ENCODE measurements around the gene ZSWIM5.

Gene ZSWIM5

GRCh38 chr1:45035631-45036301 is 170.6 kb downstream of the ZSWIM5 start:
- TF ChIP-seq, protein P1, sequence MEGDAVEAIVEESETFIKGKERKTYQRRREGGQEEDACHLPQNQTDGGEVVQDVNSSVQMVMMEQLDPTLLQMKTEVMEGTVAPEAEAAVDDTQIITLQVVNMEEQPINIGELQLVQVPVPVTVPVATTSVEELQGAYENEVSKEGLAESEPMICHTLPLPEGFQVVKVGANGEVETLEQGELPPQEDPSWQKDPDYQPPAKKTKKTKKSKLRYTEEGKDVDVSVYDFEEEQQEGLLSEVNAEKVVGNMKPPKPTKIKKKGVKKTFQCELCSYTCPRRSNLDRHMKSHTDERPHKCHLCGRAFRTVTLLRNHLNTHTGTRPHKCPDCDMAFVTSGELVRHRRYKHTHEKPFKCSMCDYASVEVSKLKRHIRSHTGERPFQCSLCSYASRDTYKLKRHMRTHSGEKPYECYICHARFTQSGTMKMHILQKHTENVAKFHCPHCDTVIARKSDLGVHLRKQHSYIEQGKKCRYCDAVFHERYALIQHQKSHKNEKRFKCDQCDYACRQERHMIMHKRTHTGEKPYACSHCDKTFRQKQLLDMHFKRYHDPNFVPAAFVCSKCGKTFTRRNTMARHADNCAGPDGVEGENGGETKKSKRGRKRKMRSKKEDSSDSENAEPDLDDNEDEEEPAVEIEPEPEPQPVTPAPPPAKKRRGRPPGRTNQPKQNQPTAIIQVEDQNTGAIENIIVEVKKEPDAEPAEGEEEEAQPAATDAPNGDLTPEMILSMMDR (IDR thresholded peaks at IDR 0.05; ENCODE audit: low read depth, low read length, missing control alignments) = no peak
- H3K4me3 ChIP-seq (ENCODE audit: low read depth, low read length) = no peak overlapping the region
- no peak for DNase-seq (ENCODE audit: low read depth)

- TF ChIP-seq, protein P1 (IDR thresholded peaks at IDR 0.05; ENCODE audit: low read depth, low read length, missing control alignments) = no peak
- H3K4me3 ChIP-seq (ENCODE audit: low read depth, low read length) = no peak overlapping the region
- DNase-seq (ENCODE audit: low read depth) = no peak
These were observed 173.0 kb downstream of the ZSWIM5 start for GRCh38 chr1:45033356-45033755.

- TF ChIP-seq, protein P1 (IDR thresholded peaks at IDR 0.05; ENCODE audit: low read depth, low read length, missing control alignments) = no peak
- no peak for DNase-seq (ENCODE audit: low read depth)
- no peak overlapping the region for H3K4me3 ChIP-seq (ENCODE audit: low read depth, low read length)
These were observed 173.6 kb downstream of the ZSWIM5 start for GRCh38 chr1:45032837-45033236.

DNA sequence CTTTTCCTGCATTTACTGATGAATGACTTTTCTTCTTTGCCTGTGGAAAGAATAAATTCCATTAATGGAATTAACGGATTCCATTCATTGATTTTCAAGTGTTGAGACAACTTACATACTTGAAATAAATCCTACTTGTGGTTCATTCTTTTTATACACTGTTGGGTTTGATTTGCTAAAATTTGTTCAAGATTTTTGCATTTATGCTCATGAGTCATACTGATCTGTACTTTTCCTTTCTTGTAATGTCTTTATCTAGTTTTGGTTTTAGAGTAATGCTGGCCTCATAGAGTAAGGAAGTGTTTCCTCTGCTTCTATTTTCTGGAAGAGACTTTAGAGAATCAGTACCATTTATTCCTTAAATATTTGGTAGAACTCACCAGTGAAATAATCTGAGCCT is 180.0 kb downstream of the ZSWIM5 start:
- H3K4me3 ChIP-seq (ENCODE audit: low read depth, low read length) = no peak overlapping the region
- TF ChIP-seq, protein P1 (IDR thresholded peaks at IDR 0.05; ENCODE audit: low read depth, low read length, missing control alignments) = no peak
- no peak for DNase-seq (ENCODE audit: low read depth)

GRCh38 chr1:45023663-45024062 is 182.7 kb downstream of the ZSWIM5 start:
- no peak overlapping the region for H3K4me3 ChIP-seq (ENCODE audit: low read depth, low read length)
- TF ChIP-seq, protein P1 (IDR thresholded peaks at IDR 0.05; ENCODE audit: low read depth, low read length, missing control alignments) = no peak
- no peak for DNase-seq (ENCODE audit: low read depth)

GRCh38 chr1:45018599-45019230 is 187.7 kb downstream of the ZSWIM5 start:
- no peak for DNase-seq (ENCODE audit: low read depth)
- H3K4me3 ChIP-seq (ENCODE audit: low read depth, low read length) = no peak overlapping the region
- TF ChIP-seq, protein P1 (IDR thresholded peaks at IDR 0.05; ENCODE audit: low read depth, low read length, missing control alignments) = peak; percentile 93

- no peak overlapping the region for H3K4me3 ChIP-seq (ENCODE audit: low read depth, low read length)
- no peak for DNase-seq (ENCODE audit: low read depth)
- TF ChIP-seq, protein P1 (IDR thresholded peaks at IDR 0.05; ENCODE audit: low read depth, low read length, missing control alignments) = no peak
These were observed 189.6 kb downstream of the ZSWIM5 start for GRCh38 chr1:45016767-45017166.
